Measurements from ENCODE around the gene ZKSCAN5. TPM values are rescaled to one million over a fixed set of nuclear protein-coding genes. Genes with fewer than 3 reads are reported as not detected.
"Not testable (repeated sequence)": the region's sequence is repeated elsewhere in the genome, so short reads cannot be mapped to it uniquely, and the experiment has no call there.

ZKSCAN5 gene
- total RNA-seq, 2 donors from 2014 or later, result 11.5 to 13.3 TPM

DNA sequence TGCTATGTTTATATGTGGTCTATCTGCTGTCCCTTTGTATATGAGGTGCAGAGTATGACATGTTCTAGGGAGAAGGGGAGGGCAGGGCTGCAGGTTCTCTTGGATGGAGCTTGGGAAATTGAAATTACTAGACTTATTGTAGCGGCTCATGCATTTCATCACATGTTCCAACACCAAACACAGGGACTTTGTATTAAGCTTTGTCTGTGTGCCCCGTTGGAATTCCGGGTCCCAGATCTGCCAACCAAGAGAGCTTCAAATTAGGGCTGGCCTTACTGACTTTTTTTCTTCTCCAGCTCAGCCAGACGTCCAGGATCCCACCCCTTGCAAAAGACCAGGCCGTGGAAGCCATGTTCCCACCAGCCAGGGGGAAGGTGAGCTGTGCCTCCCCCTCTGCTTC is 28.4 kb upstream of the ZKSCAN5 start:
- DNase-seq (ENCODE audit: low spot score) (no peak), ATAC-seq (no peak)
- H3K4me1 Mint-ChIP-seq (ENCODE audit: low read depth in 2 of 2), result peaks cover 29 to 34% of the 10 kb centered on the region in 2 donors
- H3K4me3 Mint-ChIP-seq, result no peak overlapping the region
- no peaks in the 10 kb centered on the region for H3K9me3 Mint-ChIP-seq
- peaks cover 10% of the 10 kb centered on the region for H3K36me3 Mint-ChIP-seq
- no peaks in the 10 kb centered on the region for H3K27me3 Mint-ChIP-seq
- H3K27ac Mint-ChIP-seq, result no peak overlapping the region

DNA sequence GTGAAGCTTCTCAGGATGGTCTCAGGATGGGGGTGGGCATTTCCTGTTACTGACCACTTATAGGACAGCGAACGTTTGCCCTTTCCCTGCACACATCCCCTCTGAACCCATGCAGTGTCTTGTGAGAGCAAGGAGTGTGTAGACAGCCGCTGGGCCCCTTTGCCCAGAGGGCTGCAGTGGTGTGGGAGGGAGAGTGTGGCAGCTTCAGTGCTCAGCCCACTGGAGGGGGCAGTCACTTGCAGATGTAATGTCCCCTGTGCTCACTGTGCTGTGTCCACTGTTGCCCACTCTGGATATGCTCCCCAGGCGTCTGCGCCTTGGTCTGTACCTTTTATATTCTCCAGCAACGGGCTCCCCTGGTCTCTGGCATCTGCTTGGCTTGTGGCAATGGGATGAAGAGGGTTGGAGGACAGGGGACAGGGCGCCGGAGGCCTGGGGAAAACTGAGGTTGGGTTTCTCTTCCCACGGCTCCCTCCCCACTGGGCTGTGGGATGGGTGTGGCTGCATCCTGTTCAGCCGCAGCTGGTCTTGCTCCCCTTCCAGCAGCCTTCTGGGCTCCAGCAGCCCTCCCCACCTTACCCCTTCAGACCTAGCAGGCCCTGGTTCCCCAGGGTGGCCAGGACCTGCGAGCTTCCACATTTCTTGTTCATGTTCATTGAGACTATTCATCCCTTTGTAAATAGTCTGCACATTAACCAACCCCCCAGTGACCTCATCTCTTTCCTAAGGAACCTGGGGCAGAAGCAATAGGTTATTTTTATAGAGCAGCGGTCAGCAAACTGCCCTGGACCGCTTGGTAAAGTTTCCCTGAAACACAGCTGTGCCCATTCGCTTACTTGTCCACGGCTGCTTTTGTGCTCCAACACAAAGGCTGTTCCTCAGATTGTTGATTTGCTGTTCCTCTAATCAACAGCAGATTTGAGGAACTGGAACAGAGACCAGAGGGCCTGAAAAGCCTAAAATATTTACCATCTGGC is 25.7 kb upstream of the ZKSCAN5 start:
- Mint-ChIP-seq H3K36me3 (peaks cover 5% of the 10 kb centered on the region), H3K27me3 (no peaks in the 10 kb centered on the region), H3K27ac (peak overlapping the region; percentile 23 to 66), H3K4me1 (ENCODE audit: low read depth in 2 of 2) (peaks cover 17 to 18% of the 10 kb centered on the region in 2 donors), H3K9me3 (no peaks in the 10 kb centered on the region), H3K4me3 (no peak overlapping the region)
- ATAC-seq (no peak), DNase-seq (ENCODE audit: low spot score) (no peak)

DNA sequence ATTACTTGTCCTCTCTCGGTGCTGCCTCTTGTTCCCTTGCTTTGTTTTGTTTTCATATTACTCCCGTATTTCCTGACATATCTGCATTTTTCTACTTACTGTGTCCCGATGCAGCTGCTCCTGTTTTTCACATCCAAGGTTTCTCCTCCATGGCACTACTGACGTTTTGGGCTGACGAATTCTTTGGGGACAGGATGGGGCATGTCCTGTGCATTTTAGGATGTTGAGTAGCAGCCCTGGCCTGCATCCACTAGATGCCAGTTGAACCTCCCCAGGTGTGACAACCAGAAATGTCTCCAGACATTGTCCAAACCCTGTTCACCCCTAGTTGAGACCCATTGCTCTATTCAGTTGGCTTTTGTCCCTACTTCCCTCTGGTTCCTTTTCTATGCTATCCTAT is 19.4 kb upstream of the ZKSCAN5 start:
- H3K4me1 Mint-ChIP-seq (ENCODE audit: low read depth in 2 of 2), result peaks cover 5 to 10% of the 10 kb centered on the region in 2 donors
- no peaks in the 10 kb centered on the region for H3K9me3 Mint-ChIP-seq
- H3K36me3 Mint-ChIP-seq, result peaks cover 4% of the 10 kb centered on the region
- no peak overlapping the region for H3K4me3 Mint-ChIP-seq
- no peak for DNase-seq (ENCODE audit: low spot score)
- H3K27me3 Mint-ChIP-seq, result no peaks in the 10 kb centered on the region
- H3K27ac Mint-ChIP-seq, result peak overlapping the region in 1 of 2 donors; percentile 0
- ATAC-seq, result no peak

DNA sequence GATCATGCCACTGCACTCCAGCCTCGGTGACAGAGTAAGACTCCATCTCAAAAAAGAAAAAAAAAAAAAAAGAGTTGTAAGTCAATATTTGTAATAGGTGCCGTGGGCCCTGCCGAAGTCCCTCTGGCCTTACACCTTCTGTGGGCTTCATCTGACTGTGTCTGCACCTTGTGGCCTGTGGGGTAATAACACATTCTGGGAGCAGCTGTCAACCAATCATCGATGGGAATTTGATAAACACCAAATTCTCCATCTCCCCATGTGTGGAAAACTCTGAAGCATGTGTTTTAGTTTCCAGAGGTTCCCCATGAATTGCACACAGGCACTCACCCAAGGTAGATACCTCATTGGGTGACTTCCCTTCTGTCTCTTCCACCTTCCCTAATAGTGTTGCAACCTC is 15.2 kb upstream of the ZKSCAN5 start:
- Mint-ChIP-seq H3K36me3 (peaks cover 24% of the 10 kb centered on the region), H3K27me3 (no peaks in the 10 kb centered on the region), H3K4me3 (no peak overlapping the region), H3K9me3 (no peaks in the 10 kb centered on the region), H3K4me1 (ENCODE audit: low read depth in 2 of 2) (peaks cover 5 to 12% of the 10 kb centered on the region in 2 donors), H3K27ac (peak overlapping the region in 1 of 2 donors; percentile 22)
- no peak for ATAC-seq
- no peak for DNase-seq (ENCODE audit: low spot score)

DNA sequence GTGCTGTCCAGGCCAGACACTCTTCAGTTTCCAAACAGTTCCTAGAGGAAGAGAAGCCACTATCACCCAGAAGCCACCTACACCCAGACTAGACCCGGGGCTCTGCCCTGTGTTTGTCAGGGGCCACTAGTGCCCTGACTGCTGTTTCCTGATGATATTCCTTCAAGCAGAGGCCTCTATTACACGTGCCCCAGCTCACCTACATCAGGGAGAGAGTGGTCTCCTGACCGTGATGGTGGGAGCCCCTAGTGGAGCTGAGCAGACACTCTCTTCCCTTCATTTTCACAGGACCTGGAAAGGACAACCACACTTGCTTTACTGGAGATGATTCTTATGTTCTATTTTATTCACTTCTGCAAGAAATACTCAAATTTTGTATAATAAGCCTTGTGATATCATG is 13.6 kb upstream of the ZKSCAN5 start:
- Mint-ChIP-seq H3K4me3 (no peak overlapping the region), H3K27ac (no peak overlapping the region), H3K36me3 (peaks cover 29% of the 10 kb centered on the region), H3K9me3 (no peaks in the 10 kb centered on the region), H3K4me1 (ENCODE audit: low read depth in 2 of 2) (peaks cover 5 to 8% of the 10 kb centered on the region in 2 donors), H3K27me3 (no peaks in the 10 kb centered on the region)
- ATAC-seq (no peak), DNase-seq (ENCODE audit: low spot score) (no peak)

DNA sequence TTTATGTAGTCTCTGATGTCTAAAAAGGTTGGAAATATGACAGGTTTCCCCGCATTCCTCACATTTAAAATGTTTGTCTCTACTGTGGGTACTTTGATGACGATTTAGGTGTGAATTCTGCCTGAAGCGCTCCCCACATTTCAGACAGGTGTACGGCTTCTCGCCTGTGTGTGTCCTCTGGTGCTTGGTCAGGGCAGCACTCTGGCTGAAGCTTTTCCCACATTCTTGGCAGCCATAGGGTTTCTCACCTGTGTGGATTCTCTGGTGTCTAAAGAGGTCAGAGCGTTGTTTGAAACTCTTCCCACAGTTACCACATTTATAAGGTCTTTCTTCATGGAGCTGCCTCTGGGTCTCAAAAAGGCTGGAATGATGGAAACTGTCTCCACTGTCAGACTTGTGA is 10.6 kb upstream of the ZKSCAN5 start:
- DNase-seq (ENCODE audit: low spot score), result no peak
- ATAC-seq, result no peak
- no peaks in the 10 kb centered on the region for H3K9me3 Mint-ChIP-seq
- H3K27me3 Mint-ChIP-seq, result no peaks in the 10 kb centered on the region
- peaks cover 42% of the 10 kb centered on the region for H3K36me3 Mint-ChIP-seq
- no peak overlapping the region for H3K27ac Mint-ChIP-seq
- peaks cover 14 to 23% of the 10 kb centered on the region in 2 donors for H3K4me1 Mint-ChIP-seq (ENCODE audit: low read depth in 2 of 2)
- no peak overlapping the region for H3K4me3 Mint-ChIP-seq

DNA sequence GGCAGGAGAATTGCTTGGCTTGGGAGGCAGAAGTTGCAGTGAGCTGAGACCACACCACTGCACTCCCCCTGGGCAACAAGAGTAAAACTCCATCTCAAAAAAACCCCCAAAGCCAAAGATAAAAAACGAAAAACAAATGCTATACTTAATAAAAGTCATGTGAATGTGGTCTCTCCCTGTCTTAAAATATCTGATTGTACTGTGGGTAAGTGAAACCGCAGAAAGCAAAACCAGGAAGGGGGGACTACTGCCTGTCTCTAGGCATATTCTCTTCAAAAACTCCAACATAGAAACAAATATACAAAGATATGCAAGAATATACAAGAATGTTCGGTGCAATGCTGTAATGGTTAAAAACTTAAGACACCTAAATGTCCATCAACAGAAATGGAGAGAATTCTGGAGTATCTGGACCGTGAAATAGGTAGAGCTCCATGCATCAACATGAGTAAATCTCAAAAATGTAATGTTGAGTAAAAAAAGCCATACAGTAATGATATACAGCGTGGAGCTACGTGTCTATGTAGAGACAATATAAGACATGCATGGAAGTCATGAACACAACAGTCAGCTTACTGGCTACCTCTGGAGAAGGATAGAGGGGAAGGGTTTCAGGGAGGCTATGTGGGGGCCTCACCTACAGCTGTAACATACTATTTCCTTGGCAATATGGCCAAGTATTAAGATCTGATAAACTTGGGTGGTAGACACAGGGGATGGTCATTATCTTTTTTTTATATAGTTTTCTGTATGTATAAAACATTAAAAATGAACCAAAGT is 6.5 kb upstream of the ZKSCAN5 start:
- H3K36me3 Mint-ChIP-seq, result peaks cover 31% of the 10 kb centered on the region
- DNase-seq (ENCODE audit: low spot score), result no peak
- no peaks in the 10 kb centered on the region for H3K9me3 Mint-ChIP-seq
- peak overlapping the region; percentile 94 to 99 for H3K27ac Mint-ChIP-seq
- H3K4me3 Mint-ChIP-seq, result peak overlapping the region; percentile 96
- H3K4me1 Mint-ChIP-seq (ENCODE audit: low read depth in 2 of 2), result peaks cover 13 to 24% of the 10 kb centered on the region in 2 donors
- ATAC-seq, result no peak
- H3K27me3 Mint-ChIP-seq, result no peaks in the 10 kb centered on the region

DNA sequence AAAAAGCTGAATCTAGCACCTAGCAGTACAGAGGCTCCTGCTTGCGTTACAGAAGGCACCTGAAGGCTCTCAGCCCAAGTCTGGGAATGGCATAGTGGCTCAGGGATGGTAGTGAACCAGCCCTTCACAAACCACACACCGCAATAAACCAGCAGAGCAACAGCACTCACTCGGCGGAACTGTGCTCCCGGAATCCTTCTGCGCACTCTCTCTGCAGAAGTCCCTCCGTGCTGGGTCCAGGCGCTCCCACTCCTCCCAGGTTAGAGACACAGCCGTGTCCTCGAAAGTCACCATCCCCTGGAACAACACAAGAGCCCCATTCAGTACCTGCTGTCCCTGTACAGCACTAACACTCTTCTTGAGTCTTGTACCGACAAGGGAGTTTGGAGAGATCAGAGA is 5.9 kb upstream of the ZKSCAN5 start:
- ATAC-seq (no peak), DNase-seq (ENCODE audit: low spot score) (no peak)
- Mint-ChIP-seq H3K27me3 (no peaks in the 10 kb centered on the region), H3K9me3 (no peaks in the 10 kb centered on the region), H3K4me1 (ENCODE audit: low read depth in 2 of 2) (peaks cover 13 to 23% of the 10 kb centered on the region in 2 donors), H3K36me3 (peaks cover 25% of the 10 kb centered on the region), H3K27ac (peak overlapping the region; percentile 94 to 99), H3K4me3 (peak overlapping the region; percentile 96)

DNA sequence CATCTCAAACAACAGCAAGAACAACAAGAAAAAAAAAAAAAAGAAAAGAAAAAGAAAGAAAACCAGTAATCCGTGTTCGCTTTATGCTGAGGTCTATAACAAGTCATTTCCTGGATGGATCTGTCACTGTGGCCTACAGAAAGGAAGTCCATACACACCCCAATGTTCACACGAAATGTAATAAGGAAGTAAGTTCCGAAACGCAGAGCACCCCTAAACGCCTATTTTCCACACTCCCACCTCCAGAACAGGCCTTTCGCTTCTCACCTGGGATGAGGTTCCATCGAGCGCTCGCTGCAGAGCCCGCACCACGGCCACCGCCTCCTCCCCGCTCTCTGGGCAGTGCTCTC is 5.1 kb upstream of the ZKSCAN5 start:
- ATAC-seq (peak; percentile 58 to 70), DNase-seq (ENCODE audit: low spot score) (no peak)
- Mint-ChIP-seq H3K27ac (peak overlapping the region; percentile 94 to 99), H3K9me3 (no peaks in the 10 kb centered on the region), H3K27me3 (no peaks in the 10 kb centered on the region), H3K4me1 (ENCODE audit: low read depth in 2 of 2) (peaks cover 13 to 21% of the 10 kb centered on the region in 2 donors), H3K36me3 (peaks cover 17% of the 10 kb centered on the region), H3K4me3 (peak overlapping the region; percentile 96)

DNA sequence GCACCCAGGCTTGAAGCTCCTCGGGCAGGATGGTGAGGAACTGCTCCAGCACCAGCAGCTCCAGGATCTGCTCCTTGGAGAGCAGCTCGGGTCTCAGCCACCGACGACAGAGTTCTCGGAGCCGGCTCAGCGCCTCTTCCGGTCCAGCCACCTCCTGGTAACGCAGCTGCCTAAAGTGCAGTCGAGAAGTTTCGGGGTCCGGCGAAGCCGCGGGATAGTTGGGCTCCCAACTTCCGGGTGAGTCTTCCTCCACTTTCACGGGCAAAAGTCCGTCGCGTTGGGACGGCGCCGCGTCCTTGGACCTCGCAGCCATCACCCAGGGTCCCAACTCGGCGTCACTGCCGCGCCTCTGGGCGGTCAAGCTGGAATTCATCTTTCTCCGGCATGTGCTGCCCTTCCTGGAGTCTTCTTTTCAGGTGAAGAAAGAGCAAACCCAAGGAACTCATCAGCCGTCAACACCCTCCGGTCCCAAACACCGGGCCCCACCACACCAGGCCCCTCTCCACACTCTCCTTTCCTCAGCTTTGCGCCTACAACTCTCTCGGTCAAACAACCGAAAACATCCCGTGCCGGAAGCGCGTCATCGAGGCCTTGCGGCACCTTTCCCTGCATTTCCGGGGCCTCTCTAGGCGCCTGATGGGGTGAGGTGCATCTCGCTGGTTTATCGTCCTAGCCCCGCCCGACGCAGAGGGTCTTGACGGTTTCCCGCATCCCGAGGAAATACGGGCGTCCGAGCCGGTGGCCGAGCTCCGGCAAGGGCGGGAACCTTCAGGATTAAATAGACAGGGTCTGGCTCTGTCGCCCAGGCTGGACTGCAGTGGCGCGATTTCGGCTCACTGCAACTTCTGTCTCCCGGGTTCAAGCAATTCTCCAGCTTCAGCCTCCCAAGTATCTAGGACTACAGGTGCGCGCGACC is 4.5 kb upstream of the ZKSCAN5 start, which contains the start of gene ZNF394:
Gene ZNF394 (minus strand): TSS at position 561 of the 916 bp plus-strand sequence. CDS start 188 bp downstream, at position 373.
- Mint-ChIP-seq H3K9me3 (no peaks in the 10 kb centered on the region), H3K4me3 (peak within 1 kb of the TSS; percentile 96), H3K27ac (peak within 1 kb of the TSS; percentile 94 to 99), H3K4me1 (ENCODE audit: low read depth in 2 of 2) (peaks cover 13 to 21% of the 10 kb centered on the region in 2 donors), H3K36me3 (peaks cover 13% of the 10 kb centered on the region), H3K27me3 (no peaks in the 10 kb centered on the region)
- peak; percentile 67 to 73 for ATAC-seq
- peak; percentile 93 for DNase-seq (ENCODE audit: low spot score)

DNA sequence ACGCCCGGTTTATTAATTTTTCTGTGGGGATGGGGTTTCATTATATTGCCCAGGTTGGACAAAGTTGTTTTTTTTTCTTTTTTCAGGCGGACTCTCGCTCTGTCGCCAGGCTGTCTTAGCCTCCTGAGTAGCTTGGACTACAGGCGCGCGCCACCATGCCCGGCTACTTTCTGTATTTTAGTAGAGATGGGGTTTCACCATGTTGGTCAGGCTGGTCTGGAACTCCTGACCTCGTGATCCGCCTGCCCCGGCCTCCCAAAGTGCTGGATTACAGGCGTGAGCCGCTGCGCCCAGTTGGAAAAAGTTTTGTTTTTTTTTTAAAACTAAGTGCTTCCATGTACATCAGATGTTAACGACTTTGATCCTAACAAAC is 3.8 kb upstream of the ZKSCAN5 start:
- Mint-ChIP-seq H3K4me1 (ENCODE audit: low read depth in 2 of 2) (peaks cover 18 to 24% of the 10 kb centered on the region in 2 donors), H3K27me3 (no peaks in the 10 kb centered on the region), H3K27ac (peak overlapping the region; percentile 94 to 99), H3K36me3 (peaks cover 13% of the 10 kb centered on the region), H3K4me3 (peak overlapping the region; percentile 96), H3K9me3 (no peaks in the 10 kb centered on the region)
- no peak for ATAC-seq
- DNase-seq (ENCODE audit: low spot score), result no peak

DNA sequence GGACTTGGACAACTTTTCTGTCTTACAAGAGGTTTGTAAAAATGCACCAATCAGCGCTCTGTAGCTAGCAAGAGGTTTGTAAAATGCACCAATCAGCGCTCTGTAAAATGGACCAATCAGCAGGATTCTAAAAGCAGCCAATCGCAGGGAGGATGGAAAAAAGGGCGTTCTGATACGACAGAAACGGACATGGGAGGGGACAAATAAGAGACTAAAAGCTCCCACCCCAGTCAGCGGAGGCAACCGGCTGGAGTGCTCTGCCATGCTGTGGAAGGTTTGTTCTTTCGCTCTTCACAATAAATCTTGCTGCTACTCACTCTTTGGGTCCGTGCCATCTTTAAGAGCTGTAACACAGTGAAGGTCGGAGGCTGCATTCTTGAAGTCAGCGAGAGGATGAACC is 3.2 kb upstream of the ZKSCAN5 start:
- H3K9me3 Mint-ChIP-seq; ATAC-seq; H3K27me3 Mint-ChIP-seq; DNase-seq (ENCODE audit: low spot score): not testable (repeated sequence)
- Mint-ChIP-seq H3K4me1 (ENCODE audit: low read depth in 2 of 2) (peaks cover 24 to 28% of the 10 kb centered on the region in 2 donors), H3K4me3 (peak overlapping the region; percentile 96), H3K36me3 (peaks cover 10% of the 10 kb centered on the region), H3K27ac (peak overlapping the region; percentile 94 to 99)

DNA sequence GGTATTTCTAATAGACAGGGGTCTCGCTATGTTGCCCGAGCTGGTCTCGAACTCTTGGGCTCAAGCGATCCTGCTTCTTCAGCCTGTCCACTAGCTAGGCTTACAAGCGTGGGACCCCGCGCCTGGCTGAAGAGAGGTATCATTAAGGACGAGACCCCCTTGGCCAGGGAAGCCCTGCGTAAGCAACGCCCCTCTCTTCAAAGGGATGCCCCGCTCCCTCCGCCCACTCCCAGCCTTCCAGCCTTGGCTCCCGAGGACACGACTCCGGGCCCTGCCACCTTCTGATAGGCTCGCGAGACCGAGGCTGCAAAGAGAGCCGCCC is 220 bp upstream of the ZKSCAN5 start:
- no peaks in the 10 kb centered on the region for H3K9me3 Mint-ChIP-seq
- no peaks in the 10 kb centered on the region for H3K36me3 Mint-ChIP-seq
- ATAC-seq (no peak), DNase-seq (ENCODE audit: low spot score) (no peak)
- peaks cover 21 to 23% of the 10 kb centered on the region in 2 donors for H3K4me1 Mint-ChIP-seq (ENCODE audit: low read depth in 2 of 2)
- no peaks in the 10 kb centered on the region for H3K27me3 Mint-ChIP-seq
- H3K27ac Mint-ChIP-seq, result peak overlapping the region; percentile 84 to 94
- H3K4me3 Mint-ChIP-seq, result peak overlapping the region; percentile 91

Measured in natural killer cell treated with Interleukin-12 subunit alpha and Interleukin-12 subunit beta and Interleukin-15 and Interleukin-18, amount 100 ng/mL, for 72 hours (primary cell).